CD14-positive monocyte (primary cell): ENCODE data around the gene SPAG7. TPM values are rescaled to one million over a fixed set of nuclear protein-coding genes. Genes with fewer than 3 reads are reported as not detected.

Experiments
- DNase-seq, 3 donors: peaks; one replicate each; pipeline ENCODE4 v3.0.0-alpha.2; 2011 to 2022
- H2AFZ ChIP-seq: 2 replicates; pipeline ENCODE4 v1.6.0; 2012; ENCODE audit warnings: mild to moderate bottlenecking, low read depth, low read length, inconsistent platforms; ENCODE audit not compliant: insufficient read depth, poor library complexity, severe bottlenecking
- H3K27ac ChIP-seq, 2 donors: 1 replicate in 1 of 2; 2 replicates in 1 of 2; pipeline ENCODE4 v1.5.1; 2012 to 2013; ENCODE audit warnings: low read length in 2 of 2, control low read depth in 1 of 2, inconsistent platforms in 1 of 2, low read depth in 1 of 2, mild to moderate bottlenecking in 1 of 2
- H3K27me3 ChIP-seq, 2 donors: one replicate each; pipeline versions ENCODE4 v1.6.0 to v1.6.1; 2011 to 2013; ENCODE audit warnings: low read length in 2 of 2; ENCODE audit not compliant: control insufficient read depth in 2 of 2, insufficient read depth in 2 of 2
- H3K36me3 ChIP-seq, 2 donors: replicated peaks in 1 of 2; 1 replicate in 1 of 2; 2 replicates in 1 of 2; pipeline versions ENCODE4 v1.5.1 to v1.6.1; 2012 to 2013; ENCODE audit warnings: low read length in 2 of 2, control low read depth in 1 of 2, inconsistent platforms in 1 of 2, mild to moderate bottlenecking in 1 of 2; ENCODE audit not compliant: insufficient read depth in 2 of 2, control insufficient read depth in 1 of 2
- H3K4me1 ChIP-seq, 2 donors: 1 replicate in 1 of 2; 2 replicates in 1 of 2; pipeline versions ENCODE4 v1.5.1 to v1.6.1; 2012 to 2013; ENCODE audit warnings: low read length in 2 of 2, control low read depth in 1 of 2, inconsistent platforms in 1 of 2, mild to moderate bottlenecking in 1 of 2, moderate library complexity in 1 of 2; ENCODE audit not compliant: insufficient read depth in 2 of 2, control insufficient read depth in 1 of 2
- H3K4me2 ChIP-seq: replicated peaks from 2 replicates; pipeline ENCODE3; 2012; ENCODE audit warnings: low read length, moderate library complexity, mild to moderate bottlenecking; ENCODE audit not compliant: poor library complexity, severe bottlenecking; ENCODE audit errors: extremely low read depth
- H3K4me3 ChIP-seq, 3 experiments: fragments of 200-600 bp in 1 of 3; sonication (generic) in 1 of 3; replicated peaks in 1 of 3; 1 replicate in 2 of 3; 2 replicates in 1 of 3; pipeline ENCODE4 v1.5.1; 2011 to 2013; ENCODE audit warnings: low read length in 3 of 3, mild to moderate bottlenecking in 3 of 3, control low read depth in 2 of 3, low read depth in 2 of 3, inconsistent platforms in 1 of 3, moderate library complexity in 1 of 3
- H3K79me2 ChIP-seq: 2 replicates; pipeline ENCODE4 v1.6.0; 2012; ENCODE audit warnings: mild to moderate bottlenecking, control low read depth, inconsistent platforms, low read length, moderate library complexity; ENCODE audit not compliant: insufficient read depth
- H3K9ac ChIP-seq: 2 replicates; pipeline ENCODE4 v1.6.0; 2017; ENCODE audit warnings: low read length, mild to moderate bottlenecking; ENCODE audit not compliant: insufficient read depth, poor library complexity, severe bottlenecking
- H3K9me3 ChIP-seq, 2 donors: replicated peaks in 1 of 2; 1 replicate in 1 of 2; 2 replicates in 1 of 2; pipeline versions ENCODE4 v1.5.1 to v1.6.1; 2012 to 2013; ENCODE audit warnings: low read length in 2 of 2, control low read depth in 1 of 2; ENCODE audit not compliant: control insufficient read depth in 1 of 2, insufficient read depth in 1 of 2
- H4K20me1 ChIP-seq: 2 replicates; pipeline ENCODE4 v1.6.0; 2012; ENCODE audit warnings: mild to moderate bottlenecking, low read length, control low read depth, moderate library complexity; ENCODE audit not compliant: insufficient read depth
- H3K27ac Mint-ChIP-seq, 7 donors: one replicate each; pipeline ENCODE4 v1.8.0; 2020; ENCODE audit warnings: mild to moderate bottlenecking in 7 of 7, mixed read lengths in 7 of 7, moderate library complexity in 6 of 7, inconsistent platforms in 2 of 7
- H3K27me3 Mint-ChIP-seq, 3 donors: one replicate each; pipeline ENCODE4 v1.8.0; 2021 to 2022; ENCODE audit warnings: low read depth in 3 of 3, mild to moderate bottlenecking in 3 of 3, mixed read lengths in 3 of 3, moderate library complexity in 3 of 3, inconsistent platforms in 1 of 3
- H3K36me3 Mint-ChIP-seq, 2 donors: one replicate each; pipeline ENCODE4 v1.8.0; 2020; ENCODE audit warnings: mixed read lengths in 2 of 2, inconsistent platforms in 1 of 2, mild to moderate bottlenecking in 1 of 2
- H3K4me1 Mint-ChIP-seq: one replicate; pipeline ENCODE4 v1.8.0; 2020; ENCODE audit warnings: mild to moderate bottlenecking, mixed read lengths
- H3K4me3 Mint-ChIP-seq, 2 donors: one replicate each; pipeline ENCODE4 v1.8.0; 2020; ENCODE audit warnings: mild to moderate bottlenecking in 2 of 2, mixed read lengths in 2 of 2, moderate library complexity in 1 of 2
- H3K9me3 Mint-ChIP-seq, 7 donors: one replicate each; pipeline ENCODE4 v1.8.0; 2020 to 2022; ENCODE audit warnings: mixed read lengths in 7 of 7, mild to moderate bottlenecking in 6 of 7, moderate library complexity in 6 of 7, inconsistent platforms in 2 of 7
- WGBS: methylation state at CpG from one replicate; pipeline ENCODE4 v1.1.5; 2013; ENCODE audit warnings: missing lambda C conversion rate; ENCODE audit not compliant: insufficient coverage; 5-methylcytosine and 5-hydroxymethylcytosine counted together
- intact Hi-C, 2 donors: fragments of 100-400 bp; cut with micrococcal nuclease; formaldehyde crosslinking; loops; one replicate each; pipeline versions ENCODE4 v1.15.0 to v1.15.1; 2023
- polyA plus RNA-seq, 3 donors: library from polyadenylated mRNA; depleted of rRNA in 1 of 3; unstranded in 2 of 3; stranded (reverse) in 1 of 3; fragments of 300-500 nt in 2 of 3; fragments of >200 nt in 1 of 3; fragmentation: Illumina TruSeq in 2 of 3; gene quantifications; 1 replicate in 2 of 3; 2 replicates in 1 of 3; pipeline ENCODE4 v1.2.3, GENCODE V29; 2012 to 2021
- small RNA-seq: library from RNA; depleted of rRNA; stranded (forward); fragments of <200 nt; gene quantifications from one replicate; pipeline ENCODE3, GENCODE V24; 2012; ENCODE audit warnings: low read depth; ENCODE audit not compliant: insufficient read length
- TF ChIP-seq, protein P1 (sequence below): fragments of 200-600 bp; IDR thresholded peaks from one replicate; pipeline ENCODE4 v1.8.0; 2022; ENCODE audit warnings: antibody characterized with exemption, mild to moderate bottlenecking

The SPAG7 gene
- polyA plus RNA-seq, 3 donors: 75.6 to 96.7 (median 85.1) TPM

GRCh38 chr17:4913994-4914393 lies 53.6 kb downstream of the SPAG7 start:
- H3K4me1 ChIP-seq: peaks cover 4 to 7% of the 10 kb centered on the region in 2 donors
- H3K9ac ChIP-seq: no peak overlapping the region
- Mint-ChIP-seq H3K36me3 (no peaks in the 10 kb centered on the region), H3K9me3 (no peaks in the 10 kb centered on the region), H3K4me1 (no peaks in the 10 kb centered on the region), H3K4me3 (no peak overlapping the region), H3K27ac (no peak overlapping the region), H3K27me3 (peaks cover 0 to 8% (median 8%) of the 10 kb centered on the region in 3 donors)
- TF ChIP-seq, protein P1, sequence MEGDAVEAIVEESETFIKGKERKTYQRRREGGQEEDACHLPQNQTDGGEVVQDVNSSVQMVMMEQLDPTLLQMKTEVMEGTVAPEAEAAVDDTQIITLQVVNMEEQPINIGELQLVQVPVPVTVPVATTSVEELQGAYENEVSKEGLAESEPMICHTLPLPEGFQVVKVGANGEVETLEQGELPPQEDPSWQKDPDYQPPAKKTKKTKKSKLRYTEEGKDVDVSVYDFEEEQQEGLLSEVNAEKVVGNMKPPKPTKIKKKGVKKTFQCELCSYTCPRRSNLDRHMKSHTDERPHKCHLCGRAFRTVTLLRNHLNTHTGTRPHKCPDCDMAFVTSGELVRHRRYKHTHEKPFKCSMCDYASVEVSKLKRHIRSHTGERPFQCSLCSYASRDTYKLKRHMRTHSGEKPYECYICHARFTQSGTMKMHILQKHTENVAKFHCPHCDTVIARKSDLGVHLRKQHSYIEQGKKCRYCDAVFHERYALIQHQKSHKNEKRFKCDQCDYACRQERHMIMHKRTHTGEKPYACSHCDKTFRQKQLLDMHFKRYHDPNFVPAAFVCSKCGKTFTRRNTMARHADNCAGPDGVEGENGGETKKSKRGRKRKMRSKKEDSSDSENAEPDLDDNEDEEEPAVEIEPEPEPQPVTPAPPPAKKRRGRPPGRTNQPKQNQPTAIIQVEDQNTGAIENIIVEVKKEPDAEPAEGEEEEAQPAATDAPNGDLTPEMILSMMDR: no peak
- intact Hi-C loops: loop anchor here in 1 of 2 donors (5.0 kb wide), 1 partner anchor 63 kb away; no protein-coding TSS in a partner anchor
- DNase-seq: no peak
- no peaks in the 10 kb centered on the region for H3K9me3 ChIP-seq
- H3K79me2 ChIP-seq: no peaks in the 10 kb centered on the region
- WGBS: no CpG with 5 or more reads among the region's 1 CpG
- H3K36me3 ChIP-seq: no peaks in the 10 kb centered on the region
- H2AFZ ChIP-seq: no peak overlapping the region
- no peak overlapping the region for H3K4me2 ChIP-seq
- no peak overlapping the region for H3K27ac ChIP-seq
- no peak overlapping the region for H3K4me3 ChIP-seq
- H4K20me1 ChIP-seq: no peaks in the 10 kb centered on the region
- H3K27me3 ChIP-seq: no peaks in the 10 kb centered on the region

Small RNA genes within 50 kb of the gene (small RNA-seq; reads per million reads assigned to genes)
- gene MIR6864 (not detected), gene MIR6865 (not detected)

Other genes starting within 250 kb of the SPAG7 start
- 10 to 100 TPM; 22.1 to 35.7 (median 25.5) TPM for gene MED11, start 236.4 kb downstream of the SPAG7 start, polyA plus RNA-seq
- gene ZMYND15, start 228.0 kb downstream of the SPAG7 start, polyA plus RNA-seq: 10 to 100 TPM in 1 of 3 donors, 1 to 10 TPM in 1, under 1 TPM in 1; 0.97 to 13.6 (median 1.2) TPM
- gene CXCL16, start 227.9 kb downstream of the SPAG7 start, polyA plus RNA-seq: 100 to 1,000 TPM in 2 of 3 donors, 10 to 100 TPM in 1; 68.1 to 204 (median 103) TPM
- gene TM4SF5, start 195.9 kb downstream of the SPAG7 start, polyA plus RNA-seq: not detected
- gene VMO1, start 181.5 kb downstream of the SPAG7 start, polyA plus RNA-seq: 1 to 10 TPM in 1 of 3 donors, under 1 TPM in 2; 0.54 to 2.1 (median 0.79) TPM
- gene GLTPD2, start 178.9 kb downstream of the SPAG7 start, polyA plus RNA-seq: 1 to 10 TPM in 2 of 3 donors, under 1 TPM in 1; 0.27 to 2.1 (median 1.5) TPM
- 100 to 1,000 TPM; 134 to 364 (median 361) TPM for gene PSMB6, start 171.7 kb downstream of the SPAG7 start, polyA plus RNA-seq
- gene PLD2, start 160.7 kb downstream of the SPAG7 start, polyA plus RNA-seq: 100 to 1,000 TPM in 1 of 3 donors, 1 to 10 TPM in 2; 3.5 to 122 (median 4.0) TPM
- gene MINK1, start 134.5 kb downstream of the SPAG7 start, polyA plus RNA-seq: 100 to 1,000 TPM in 1 of 3 donors, 1 to 10 TPM in 2; 3.2 to 159 (median 7.2) TPM
- 1 to 10 TPM; 1.9 to 5.1 (median 4.2) TPM for gene C17orf107, start 68.3 kb downstream of the SPAG7 start, polyA plus RNA-seq
- 10 to 100 TPM in 1 of 3 donors, 1 to 10 TPM in 1, under 1 TPM in 1; 0.54 to 12.6 (median 2.1) TPM for gene CHRNE, start 64.7 kb downstream of the SPAG7 start, polyA plus RNA-seq
- under 1 TPM in 2 of 3 donors, not detected in 1; 0.24 to 0.29 TPM for gene GP1BA, start 35.5 kb downstream of the SPAG7 start, polyA plus RNA-seq
- gene SLC25A11, start 27.8 kb downstream of the SPAG7 start, polyA plus RNA-seq: 100 to 1,000 TPM in 2 of 3 donors, 10 to 100 TPM in 1; 65.2 to 138 (median 111) TPM
- gene RNF167, start 27.5 kb downstream of the SPAG7 start, polyA plus RNA-seq: 100 to 1,000 TPM in 1 of 3 donors, 10 to 100 TPM in 2; 17.2 to 105 (median 20.6) TPM
- 1,000 to 10,000 TPM in 2 of 3 donors, 100 to 1,000 TPM in 1; 842 to 1,613 (median 1,582) TPM for gene PFN1, start 19.3 kb downstream of the SPAG7 start, polyA plus RNA-seq
- gene ENO3, start 16.7 kb downstream of the SPAG7 start, polyA plus RNA-seq: 10 to 100 TPM in 1 of 3 donors, under 1 TPM in 2; 0.36 to 14.2 (median 0.60) TPM
- gene CAMTA2, start 19.9 kb upstream of the SPAG7 start, polyA plus RNA-seq: 10 to 100 TPM in 1 of 3 donors, 1 to 10 TPM in 2; 7.1 to 88.9 (median 7.6) TPM
- under 1 TPM; 0.38 to 0.52 (median 0.44) TPM for gene INCA1, start 29.7 kb upstream of the SPAG7 start, polyA plus RNA-seq
- gene KIF1C, start 30.1 kb upstream of the SPAG7 start, polyA plus RNA-seq: 10 to 100 TPM in 1 of 3 donors, 1 to 10 TPM in 2; 3.6 to 12.0 (median 3.9) TPM
- not detected for gene SLC52A1, start 67.6 kb upstream of the SPAG7 start, polyA plus RNA-seq
- 1 to 10 TPM in 1 of 3 donors, under 1 TPM in 2; 0.39 to 1.9 (median 0.75) TPM for gene ZFP3, start 110.7 kb upstream of the SPAG7 start, polyA plus RNA-seq
- gene ZNF232, start 144.1 kb upstream of the SPAG7 start, polyA plus RNA-seq: 1 to 10 TPM; 2.2 to 3.1 (median 3.0) TPM
- under 1 TPM; 0.02 to 0.08 (median 0.02) TPM for gene USP6, start 148.2 kb upstream of the SPAG7 start, polyA plus RNA-seq
- 1 to 10 TPM in 1 of 3 donors, under 1 TPM in 1, not detected in 1; 0.34 to 1.0 TPM for gene ZNF594, start 224.1 kb upstream of the SPAG7 start, polyA plus RNA-seq